Type B pancreatic cell (in vitro differentiated cells): Measurements from ENCODE around the gene SPOCK1. TPM values are rescaled to one million over a fixed set of nuclear protein-coding genes. Genes with fewer than 3 reads are reported as not detected.

Experiments used
- DNase-seq: peaks from one replicate; pipeline ENCODE4 v3.0.0; 2021; ENCODE audit warnings: mixed read lengths; ENCODE audit not compliant: unreplicated experiment; ENCODE audit errors: extremely low spot score
- H3K27ac Mint-ChIP-seq: 2 replicates; pipeline ENCODE4 v1.8.0; 2021; ENCODE audit warnings: mild to moderate bottlenecking, mixed read lengths
- H3K27me3 Mint-ChIP-seq: 2 replicates; pipeline ENCODE4 v1.8.0; 2021; ENCODE audit warnings: mixed read lengths
- H3K36me3 Mint-ChIP-seq: 2 replicates; pipeline ENCODE4 v1.8.0; 2021; ENCODE audit warnings: mixed read lengths
- H3K4me1 Mint-ChIP-seq: one replicate; pipeline ENCODE4 v1.8.0; 2021; ENCODE audit warnings: mixed read lengths; ENCODE audit not compliant: unreplicated experiment
- H3K4me3 Mint-ChIP-seq: 2 replicates; pipeline ENCODE4 v1.8.0; 2021; ENCODE audit warnings: mild to moderate bottlenecking, mixed read lengths
- H3K9me3 Mint-ChIP-seq: 2 replicates; pipeline ENCODE4 v1.8.0; 2021; ENCODE audit warnings: mixed read lengths
- CTCF ChIP-seq: fragments of 200-600 bp; sonication (generic); conservative IDR thresholded peaks from 2 replicates; pipeline ENCODE4 v1.5.0; 2021; ENCODE audit warnings: antibody characterized with exemption, mild to moderate bottlenecking
- total RNA-seq: library from RNA; stranded (reverse); gene quantifications from 2 replicates; pipeline ENCODE4 v1.2.1, GENCODE V29; 2021; ENCODE audit warnings: low replicate concordance

SPOCK1 gene
- total RNA-seq, 1 donor from 2014 or later = 45.1 TPM

GRCh38 chr5:137385064-137385463 lies 114.1 kb downstream of the SPOCK1 start:
- Mint-ChIP-seq H3K36me3 (no peaks in the 10 kb centered on the region), H3K27me3 (peaks cover 14% of the 10 kb centered on the region), H3K9me3 (peaks cover 19% of the 10 kb centered on the region), H3K4me3 (no peak overlapping the region), H3K27ac (no peak overlapping the region), H3K4me1 (no peaks in the 10 kb centered on the region)
- DNase-seq = no peak
- TF ChIP-seq CTCF = no peak

- Mint-ChIP-seq H3K36me3 (no peaks in the 10 kb centered on the region), H3K9me3 (peaks cover 19% of the 10 kb centered on the region), H3K27ac (no peak overlapping the region), H3K4me1 (no peaks in the 10 kb centered on the region), H3K27me3 (peaks cover 12% of the 10 kb centered on the region), H3K4me3 (no peak overlapping the region)
- TF ChIP-seq CTCF = no peak
- DNase-seq = no peak
Measured at GRCh38 chr5:137383909-137384308, 115.2 kb downstream of the SPOCK1 start.

- no peak overlapping the region for H3K27ac Mint-ChIP-seq
- no peaks in the 10 kb centered on the region for H3K36me3 Mint-ChIP-seq
- peaks cover 4% of the 10 kb centered on the region for H3K27me3 Mint-ChIP-seq
- H3K4me3 Mint-ChIP-seq = no peak overlapping the region
- no peak for DNase-seq
- no peak for TF ChIP-seq CTCF
- H3K9me3 Mint-ChIP-seq = peaks cover 19% of the 10 kb centered on the region
- H3K4me1 Mint-ChIP-seq = no peaks in the 10 kb centered on the region
Measured at GRCh38 chr5:137381555-137381954, 117.6 kb downstream of the SPOCK1 start.

GRCh38 chr5:137379555-137380286 lies 119.4 kb downstream of the SPOCK1 start:
- no peak for TF ChIP-seq CTCF
- H3K4me3 Mint-ChIP-seq = no peak overlapping the region
- DNase-seq = no peak
- no peaks in the 10 kb centered on the region for H3K36me3 Mint-ChIP-seq
- no peak overlapping the region for H3K27ac Mint-ChIP-seq
- H3K4me1 Mint-ChIP-seq = no peaks in the 10 kb centered on the region
- H3K9me3 Mint-ChIP-seq = peaks cover 14% of the 10 kb centered on the region
- H3K27me3 Mint-ChIP-seq = no peaks in the 10 kb centered on the region

GRCh38 chr5:137375741-137376526 lies 123.2 kb downstream of the SPOCK1 start:
- no peak for TF ChIP-seq CTCF
- H3K36me3 Mint-ChIP-seq = no peaks in the 10 kb centered on the region
- no peak overlapping the region for H3K27ac Mint-ChIP-seq
- peaks cover 4% of the 10 kb centered on the region for H3K9me3 Mint-ChIP-seq
- peaks cover 4% of the 10 kb centered on the region for H3K27me3 Mint-ChIP-seq
- DNase-seq = no peak
- H3K4me3 Mint-ChIP-seq = no peak overlapping the region
- no peaks in the 10 kb centered on the region for H3K4me1 Mint-ChIP-seq
